Mesenchymal stem cell (in vitro differentiated cells and primary cell): ENCODE measurements around the gene C21orf58.
A peak's percentile ranks its signal among the peaks of the same experiment; 100 is the strongest.

Experiments
- DNase-seq: peaks from one replicate; pipeline ENCODE4 v3.0.0-alpha.2; 2013
- H2AFZ ChIP-seq: one replicate; pipeline ENCODE4 v1.6.1; 2013; ENCODE audit warnings: low read depth, mild to moderate bottlenecking, control low read depth, inconsistent platforms, low read length, moderate library complexity
- H2AK5ac ChIP-seq: 2 replicates; pipeline ENCODE4 v1.6.1; 2013; ENCODE audit warnings: low read length, moderate library complexity, mild to moderate bottlenecking, inconsistent platforms; ENCODE audit not compliant: severe bottlenecking
- H2BK120ac ChIP-seq: one replicate; pipeline ENCODE4 v1.6.1; 2013; ENCODE audit warnings: low read depth, mild to moderate bottlenecking, inconsistent platforms, low read length, moderate library complexity
- H2BK12ac ChIP-seq, 2 experiments: one replicate each; pipeline ENCODE4 v1.6.1; 2013; ENCODE audit warnings: inconsistent platforms in 2 of 2, low read length in 2 of 2, mild to moderate bottlenecking in 2 of 2, moderate library complexity in 2 of 2, control low read depth in 1 of 2
- H2BK15ac ChIP-seq: one replicate; pipeline ENCODE4 v1.6.1; 2013; ENCODE audit warnings: mild to moderate bottlenecking, low read depth, inconsistent platforms; ENCODE audit not compliant: poor library complexity, severe bottlenecking
- H2BK5ac ChIP-seq: 2 replicates; pipeline ENCODE4 v1.6.1; 2013; ENCODE audit warnings: low read depth, mild to moderate bottlenecking, low read length, control low read depth, inconsistent platforms; ENCODE audit not compliant: poor library complexity, severe bottlenecking
- H3K14ac ChIP-seq, 2 experiments: one replicate each; pipeline ENCODE4 v1.6.1; 2013; ENCODE audit warnings: inconsistent platforms in 2 of 2, low read length in 2 of 2, control low read depth in 1 of 2, mild to moderate bottlenecking in 1 of 2, moderate library complexity in 1 of 2
- H3K18ac ChIP-seq, 2 experiments: one replicate each; pipeline ENCODE4 v1.6.1; 2013; ENCODE audit warnings: inconsistent platforms in 2 of 2, low read length in 2 of 2, control low read depth in 1 of 2, low read depth in 1 of 2, mild to moderate bottlenecking in 1 of 2
- H3K23ac ChIP-seq, 2 experiments: one replicate each; pipeline ENCODE4 v1.6.1; 2013; ENCODE audit warnings: inconsistent platforms in 2 of 2, low read length in 2 of 2, mild to moderate bottlenecking in 2 of 2, moderate library complexity in 2 of 2, control low read depth in 1 of 2
- H3K27ac ChIP-seq: 2 replicates; pipeline ENCODE4 v1.5.1; 2013; ENCODE audit warnings: mild to moderate bottlenecking, moderate library complexity, low read length, control low read depth, inconsistent platforms; ENCODE audit not compliant: poor library complexity, severe bottlenecking
- H3K27me3 ChIP-seq, 2 experiments: 2 replicates each; pipeline versions ENCODE4 v1.6.1 to v1.7.0; 2013; ENCODE audit warnings: low read length in 2 of 2, mild to moderate bottlenecking in 2 of 2, moderate library complexity in 2 of 2, control low read depth in 1 of 2, inconsistent platforms in 1 of 2; ENCODE audit not compliant: control insufficient read depth in 1 of 2, insufficient read depth in 1 of 2
- H3K36me3 ChIP-seq, 2 experiments: 2 replicates each; pipeline versions ENCODE4 v1.6.1 to v1.7.0; 2013; ENCODE audit warnings: low read length in 2 of 2, control low read depth in 1 of 2, inconsistent platforms in 1 of 2, low read depth in 1 of 2, mild to moderate bottlenecking in 1 of 2; ENCODE audit not compliant: insufficient read depth in 2 of 2, control insufficient read depth in 1 of 2
- H3K4ac ChIP-seq, 2 experiments: one replicate each; pipeline ENCODE4 v1.6.1; 2013; ENCODE audit warnings: inconsistent platforms in 2 of 2, low read length in 2 of 2, mild to moderate bottlenecking in 2 of 2, moderate library complexity in 2 of 2, control low read depth in 1 of 2, low read depth in 1 of 2
- H3K4me1 ChIP-seq: 2 replicates; pipeline ENCODE4 v1.6.1; 2013; ENCODE audit warnings: low read depth, low read length, control low read depth; ENCODE audit not compliant: control insufficient read depth, insufficient read depth
- H3K4me2 ChIP-seq: 2 replicates; pipeline ENCODE4 v1.6.1; 2013; ENCODE audit warnings: low read length, mild to moderate bottlenecking, inconsistent platforms; ENCODE audit not compliant: poor library complexity, severe bottlenecking
- H3K4me3 ChIP-seq, 2 experiments: 2 replicates each; pipeline versions ENCODE4 v1.5.1 to v1.7.0; 2013; ENCODE audit warnings: low read length in 2 of 2, mild to moderate bottlenecking in 2 of 2, control low read depth in 1 of 2, low read depth in 1 of 2; ENCODE audit not compliant: insufficient read depth in 1 of 2
- H3K79me1 ChIP-seq: replicated peaks from 2 replicates; pipeline ENCODE4 v1.6.1; 2013; ENCODE audit warnings: mild to moderate bottlenecking, control low read depth, low read length, inconsistent platforms; ENCODE audit not compliant: poor library complexity, severe bottlenecking
- H3K9ac ChIP-seq: 2 replicates; pipeline ENCODE4 v1.7.0; 2013; ENCODE audit warnings: mild to moderate bottlenecking, low read length, moderate library complexity
- H3K9me3 ChIP-seq: 2 replicates; pipeline ENCODE4 v1.7.0; 2013; ENCODE audit warnings: mild to moderate bottlenecking, low read length; ENCODE audit not compliant: control insufficient read depth
- H4K8ac ChIP-seq: one replicate; pipeline ENCODE4 v1.6.1; 2013; ENCODE audit warnings: inconsistent platforms, mild to moderate bottlenecking, low read length, moderate library complexity
- H4K91ac ChIP-seq: one replicate; pipeline ENCODE4 v1.6.1; 2013; ENCODE audit warnings: mild to moderate bottlenecking, low read length, inconsistent platforms
- WGBS: methylation state at CpG from one replicate; pipeline ENCODE4 v1.1.7; 2013; ENCODE audit warnings: mixed read lengths; 5-methylcytosine and 5-hydroxymethylcytosine counted together

Gene C21orf58

DNA sequence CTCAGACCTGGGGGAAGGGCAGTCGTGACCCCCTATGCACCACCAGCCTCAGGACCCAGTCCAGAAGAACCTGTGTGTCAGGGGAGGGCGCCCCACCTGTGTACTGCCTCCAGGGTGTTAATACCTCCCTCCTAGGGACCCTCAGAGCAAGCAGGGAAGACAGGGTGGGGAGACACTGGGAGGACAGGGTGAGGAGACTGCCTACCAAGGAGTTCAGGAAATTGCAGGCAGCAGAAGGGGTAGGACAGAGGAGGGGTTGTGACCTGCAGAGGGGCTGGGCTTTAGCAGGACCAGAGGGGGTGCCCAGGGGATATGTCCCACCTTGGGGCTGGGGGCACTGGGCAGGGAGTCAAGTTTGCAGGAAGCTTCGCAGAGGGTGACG, 5.2 kb downstream of the C21orf58 start:
- Histone ChIP-seq H3K27me3 (no peaks in the 10 kb centered on the region), H2AK5ac (no peak overlapping the region), H3K79me1 (peaks cover 16% of the 10 kb centered on the region), H3K4me3 (no peak overlapping the region), H3K4me2 (no peak overlapping the region), H4K8ac (no peak overlapping the region), H3K27ac (no peak overlapping the region), H2BK5ac (no peak overlapping the region), H3K36me3 (peaks cover 0 to 1% of the 10 kb centered on the region in 2 experiments), H3K23ac (no peak overlapping the region), H4K91ac (no peak overlapping the region), H3K9ac (no peak overlapping the region), H3K9me3 (no peaks in the 10 kb centered on the region), H3K18ac (no peak overlapping the region), H2AFZ (no peak overlapping the region), H2BK12ac (no peak overlapping the region), H3K4ac (no peak overlapping the region), H3K4me1 (peaks cover 21% of the 10 kb centered on the region), H3K14ac (no peak overlapping the region), H2BK15ac (no peak overlapping the region), H2BK120ac (no peak overlapping the region)
- DNase-seq: no peak
- WGBS: 76% methylated on average over 3 of the region's 4 CpGs

DNA sequence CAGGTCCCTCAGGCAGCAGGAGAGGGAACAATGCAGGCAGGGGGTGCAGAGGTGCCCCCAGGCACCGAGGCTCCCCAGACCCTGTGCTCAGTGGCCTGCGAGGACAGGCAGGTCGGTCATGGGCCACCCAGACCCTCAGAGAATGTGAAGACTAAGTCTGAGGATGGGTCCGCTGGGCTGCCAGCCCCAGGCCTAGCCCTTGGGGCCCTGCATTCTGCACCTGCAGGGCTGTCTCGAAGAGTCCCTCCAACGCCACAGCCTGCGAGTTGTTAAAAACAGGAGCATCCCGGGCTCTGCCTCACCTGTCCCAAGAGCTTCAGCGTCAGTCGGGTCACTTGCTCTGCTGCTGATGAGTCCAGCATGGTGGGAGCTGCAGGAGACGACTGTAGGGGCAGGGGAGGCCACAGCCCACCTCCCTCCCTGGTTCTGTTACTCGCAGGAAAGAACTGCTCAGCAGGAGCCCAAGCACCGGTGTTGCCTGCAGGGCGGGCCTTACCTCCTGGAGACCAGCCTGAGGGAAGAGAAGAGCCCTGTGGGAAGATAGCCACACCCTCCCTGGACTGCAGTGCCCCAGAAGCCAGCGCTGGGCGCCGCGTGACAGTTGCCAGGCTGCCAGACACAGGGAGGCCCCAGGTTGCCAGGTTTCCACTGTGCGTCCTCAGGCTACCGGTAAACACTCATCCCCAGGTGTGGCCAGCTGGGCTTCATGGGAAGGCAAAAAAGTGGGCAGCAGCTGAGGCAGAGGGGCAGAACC, 5.8 kb downstream of the C21orf58 start:
- Histone ChIP-seq H4K8ac (peak overlapping the region; percentile 66), H3K27ac (no peak overlapping the region), H3K79me1 (peaks cover 12% of the 10 kb centered on the region), H3K36me3 (peaks cover 0 to 7% of the 10 kb centered on the region in 2 experiments), H4K91ac (no peak overlapping the region), H2BK5ac (no peak overlapping the region), H2AFZ (no peak overlapping the region), H2BK15ac (no peak overlapping the region), H2BK12ac (no peak overlapping the region), H2AK5ac (no peak overlapping the region), H3K18ac (no peak overlapping the region), H3K9me3 (no peaks in the 10 kb centered on the region), H3K4me2 (no peak overlapping the region), H3K27me3 (no peaks in the 10 kb centered on the region), H2BK120ac (no peak overlapping the region), H3K23ac (no peak overlapping the region), H3K14ac (no peak overlapping the region), H3K4me1 (peaks cover 19% of the 10 kb centered on the region), H3K9ac (no peak overlapping the region), H3K4ac (no peak overlapping the region), H3K4me3 (no peak overlapping the region)
- no peak for DNase-seq
- 75% methylated on average over 20 of the region's 20 CpGs for WGBS

DNA sequence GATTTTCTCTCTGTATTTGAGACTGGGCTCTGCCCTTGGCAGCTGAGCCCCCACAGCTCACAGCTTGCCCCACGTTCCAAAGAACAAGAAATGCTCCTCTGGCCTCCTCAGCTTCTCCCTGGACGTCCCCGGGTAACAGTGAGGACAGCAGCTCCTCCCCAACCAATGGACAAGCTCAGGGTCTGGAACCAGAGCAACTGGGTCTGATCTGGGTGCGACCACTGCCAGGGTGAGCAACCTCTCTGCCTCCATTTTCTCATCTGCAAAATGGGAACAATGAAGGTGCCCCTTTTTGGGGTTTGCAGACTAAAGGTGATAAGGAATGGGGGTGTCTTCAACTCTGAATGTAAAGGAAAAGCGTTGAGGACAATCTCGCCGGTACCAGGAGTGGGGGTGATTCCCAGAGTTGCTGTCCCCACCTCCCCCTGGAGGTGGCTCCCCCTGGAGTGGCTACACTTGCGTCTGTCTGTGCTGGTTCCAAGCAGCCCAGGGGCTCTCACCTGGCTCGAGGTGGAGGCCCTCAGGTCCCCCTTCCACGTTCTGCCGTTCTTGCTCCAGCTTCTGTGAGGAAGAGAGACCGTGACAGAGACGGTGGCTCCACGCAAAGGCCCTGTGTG, 6.9 kb downstream of the C21orf58 start:
- no peak overlapping the region for H2AK5ac ChIP-seq
- H3K9me3 ChIP-seq: no peaks in the 10 kb centered on the region
- H2BK120ac ChIP-seq: no peak overlapping the region
- H3K79me1 ChIP-seq: peaks cover 11% of the 10 kb centered on the region
- H4K91ac ChIP-seq: no peak overlapping the region
- no peak overlapping the region for H3K4me3 ChIP-seq
- no peak overlapping the region for H3K23ac ChIP-seq
- H2BK5ac ChIP-seq: no peak overlapping the region
- no peak overlapping the region for H2BK15ac ChIP-seq
- H4K8ac ChIP-seq: no peak overlapping the region
- DNase-seq: no peak
- H3K4me1 ChIP-seq: peaks cover 14% of the 10 kb centered on the region
- no peak overlapping the region for H2AFZ ChIP-seq
- no peak overlapping the region for H2BK12ac ChIP-seq
- 97% methylated on average over 14 of the region's 14 CpGs for WGBS
- no peak overlapping the region for H3K9ac ChIP-seq
- no peak overlapping the region for H3K14ac ChIP-seq
- H3K27me3 ChIP-seq: no peaks in the 10 kb centered on the region
- no peak overlapping the region for H3K18ac ChIP-seq
- H3K4me2 ChIP-seq: no peak overlapping the region
- H3K27ac ChIP-seq: no peak overlapping the region
- peaks cover 0 to 8% of the 10 kb centered on the region in 2 experiments for H3K36me3 ChIP-seq
- H3K4ac ChIP-seq: no peak overlapping the region

DNA sequence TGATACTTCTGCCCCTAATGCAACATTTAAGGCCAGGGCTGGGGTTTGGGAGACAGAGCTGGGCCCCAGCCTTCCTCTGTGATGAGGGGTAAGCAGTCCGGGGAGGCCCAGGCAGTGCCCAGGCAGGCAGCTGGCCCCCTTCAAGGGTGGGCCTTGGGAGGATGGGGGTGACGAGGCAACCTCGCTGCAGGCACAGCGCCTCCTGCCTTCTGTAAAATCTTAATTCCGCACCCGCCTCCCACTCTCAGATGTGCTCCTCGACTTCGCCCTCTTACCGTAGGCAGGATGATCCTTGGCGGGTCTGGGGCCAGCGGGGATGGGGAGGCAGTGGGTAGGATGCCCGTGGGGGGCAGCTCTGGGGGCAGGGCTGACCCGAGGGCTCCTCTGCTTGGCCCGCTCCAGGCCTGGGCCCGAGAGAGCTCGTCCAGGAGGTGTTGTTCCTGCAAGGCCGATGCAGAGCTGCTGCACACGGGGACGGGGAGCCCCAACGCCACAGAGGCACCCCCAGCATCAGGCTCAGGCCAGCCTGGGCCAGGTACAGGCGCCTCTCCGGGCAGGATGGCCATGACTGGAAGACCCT, 9.1 kb downstream of the C21orf58 start:
- no peak overlapping the region for H3K4me2 ChIP-seq
- no peak for DNase-seq
- no peak overlapping the region for H3K4ac ChIP-seq
- no peaks in the 10 kb centered on the region for H3K27me3 ChIP-seq
- H2BK120ac ChIP-seq: no peak overlapping the region
- H2BK5ac ChIP-seq: no peak overlapping the region
- H3K18ac ChIP-seq: no peak overlapping the region
- H3K4me1 ChIP-seq: peaks cover 14% of the 10 kb centered on the region
- H3K36me3 ChIP-seq: peaks cover 0 to 8% of the 10 kb centered on the region in 2 experiments
- peaks cover 8% of the 10 kb centered on the region for H3K79me1 ChIP-seq
- 96% methylated on average over 22 of the region's 22 CpGs for WGBS
- H3K4me3 ChIP-seq: no peak overlapping the region
- no peak overlapping the region for H2AK5ac ChIP-seq
- H2BK12ac ChIP-seq: no peak overlapping the region
- no peak overlapping the region for H3K14ac ChIP-seq
- no peak overlapping the region for H2AFZ ChIP-seq
- H3K23ac ChIP-seq: no peak overlapping the region
- no peak overlapping the region for H4K91ac ChIP-seq
- no peak overlapping the region for H3K9ac ChIP-seq
- H4K8ac ChIP-seq: no peak overlapping the region
- H2BK15ac ChIP-seq: no peak overlapping the region
- no peak overlapping the region for H3K27ac ChIP-seq
- H3K9me3 ChIP-seq: no peaks in the 10 kb centered on the region
